Suprapubic skin (tissue), 4 donors: ENCODE results near the gene CYSRT1. TPM values are rescaled to one million over a fixed set of nuclear protein-coding genes. Genes with fewer than 3 reads are reported as not detected.

Experiments
- DNase-seq, 2 donors: peaks; one replicate each; pipeline ENCODE4 v3.0.0-alpha.2; 2019; ENCODE audit warnings: low spot score in 2 of 2
- H3K27ac ChIP-seq: fragments of 200-600 bp; sonication (generic); one replicate; pipeline ENCODE4 v1.5.1; 2019
- H3K27me3 ChIP-seq: fragments of 200-600 bp; sonication (generic); one replicate; pipeline ENCODE4 v1.5.1; 2019
- H3K36me3 ChIP-seq: fragments of 200-600 bp; sonication (generic); one replicate; pipeline ENCODE4 v1.5.1; 2019
- H3K4me1 ChIP-seq: fragments of 200-600 bp; sonication (generic); one replicate; pipeline ENCODE4 v1.5.1; 2019
- H3K4me3 ChIP-seq: fragments of 200-600 bp; sonication (generic); one replicate; pipeline ENCODE4 v1.5.1; 2019; ENCODE audit warnings: mild to moderate bottlenecking
- H3K9me3 ChIP-seq: fragments of 200-600 bp; sonication (generic); one replicate; pipeline ENCODE4 v1.5.1; 2019
- CTCF ChIP-seq, 2 donors: fragments of 200-600 bp in 1 of 2; fragments of 450-650 bp in 1 of 2; sonication (generic) in 1 of 2; IDR thresholded peaks; one replicate each; pipeline ENCODE4 v1.5.1; 2016 to 2019; ENCODE audit warnings: antibody characterized with exemption in 2 of 2, mild to moderate bottlenecking in 1 of 2, moderate library complexity in 1 of 2
- EP300 ChIP-seq: sonication (generic); formaldehyde crosslinking; IDR thresholded peaks from one replicate; pipeline ENCODE4 v1.6.1; 2017; ENCODE audit warnings: antibody characterized with exemption
- POLR2A ChIP-seq, 2 donors: fragments of 450-650 bp; IDR thresholded peaks; one replicate each; pipeline ENCODE4 v1.6.1; 2017; ENCODE audit warnings: antibody characterized with exemption in 2 of 2, mild to moderate bottlenecking in 2 of 2, moderate library complexity in 2 of 2
- POLR2AphosphoS5 ChIP-seq, 3 donors: sonication (generic); formaldehyde crosslinking; IDR thresholded peaks; one replicate each; pipeline ENCODE4 v1.6.1; 2017; ENCODE audit warnings: antibody characterized with exemption in 3 of 3
- WGBS: methylation state at CpG from one replicate; pipeline ENCODE4 v1.1.5; 2018; 5-methylcytosine and 5-hydroxymethylcytosine counted together
- total RNA-seq, 4 donors: library from RNA; depleted of rRNA; stranded (reverse); fragments of >200 nt; gene quantifications; one replicate each; pipeline ENCODE4 v1.1.0, GENCODE V29; 2016

The CYSRT1 gene
- total RNA-seq, 4 donors from 2014 or later = 22.8 to 65.7 (median 44.2) TPM

- Histone ChIP-seq H3K27ac (no peak overlapping the region), H3K4me3 (no peak overlapping the region), H3K4me1 (peaks cover 33% of the 10 kb centered on the region), H3K9me3 (no peaks in the 10 kb centered on the region), H3K27me3 (no peaks in the 10 kb centered on the region), H3K36me3 (peaks cover 53% of the 10 kb centered on the region)
- TF ChIP-seq CTCF (IDR thresholded peaks at IDR 0.05) (no peak), EP300 (no peak), POLR2A (IDR thresholded peaks at IDR 0.05) (no peak), POLR2AphosphoS5 (IDR thresholded peaks at IDR 0.05) (no peak)
- 75% methylated on average over 17 of the region's 34 CpGs for WGBS
- no peak for DNase-seq
Observed at GRCh38 chr9:137266585-137267453, 41.8 kb downstream of the CYSRT1 start.

- H3K4me3 ChIP-seq = no peak overlapping the region
- 92% methylated on average over 5 of the region's 6 CpGs for WGBS
- peaks cover 41% of the 10 kb centered on the region for H3K4me1 ChIP-seq
- H3K36me3 ChIP-seq = peaks cover 62% of the 10 kb centered on the region
- no peak overlapping the region for H3K27ac ChIP-seq
- TF ChIP-seq POLR2AphosphoS5 (IDR thresholded peaks at IDR 0.05) (no peak), CTCF (IDR thresholded peaks at IDR 0.05) (no peak), POLR2A (IDR thresholded peaks at IDR 0.05) (no peak), EP300 (no peak)
- H3K9me3 ChIP-seq = no peaks in the 10 kb centered on the region
- H3K27me3 ChIP-seq = no peaks in the 10 kb centered on the region
- DNase-seq = no peak
Observed at GRCh38 chr9:137267933-137268355, 43.0 kb downstream of the CYSRT1 start.

GRCh38 chr9:137268538-137269201, 43.7 kb downstream of the CYSRT1 start:
- peak in 1 of 2 donors; percentile 63 for DNase-seq
- peaks cover 42% of the 10 kb centered on the region for H3K4me1 ChIP-seq
- no peaks in the 10 kb centered on the region for H3K9me3 ChIP-seq
- H3K27me3 ChIP-seq = no peaks in the 10 kb centered on the region
- TF ChIP-seq CTCF (IDR thresholded peaks at IDR 0.05) = no peak
- peak overlapping the region; percentile 66 for H3K27ac ChIP-seq
- no peak overlapping the region for H3K4me3 ChIP-seq
- 81% methylated on average over 19 of the region's 19 CpGs for WGBS
- peaks cover 60% of the 10 kb centered on the region for H3K36me3 ChIP-seq

- Histone ChIP-seq H3K4me1 (peaks cover 48% of the 10 kb centered on the region), H3K27ac (peak overlapping the region; percentile 66), H3K4me3 (no peak overlapping the region), H3K36me3 (peaks cover 54% of the 10 kb centered on the region), H3K27me3 (no peaks in the 10 kb centered on the region), H3K9me3 (no peaks in the 10 kb centered on the region)
- TF ChIP-seq POLR2A (IDR thresholded peaks at IDR 0.05) (no peak), POLR2AphosphoS5 (IDR thresholded peaks at IDR 0.05) (no peak), CTCF (IDR thresholded peaks at IDR 0.05) (no peak), EP300 (no peak)
- WGBS = 41% methylated on average over 17 of the region's 17 CpGs
- peak in 1 of 2 donors; percentile 62 for DNase-seq
Observed at GRCh38 chr9:137269231-137269772, 44.3 kb downstream of the CYSRT1 start.
